HUDEP-2 (cell line): ENCODE results near the gene VWA5A.
"Not testable (repeated sequence)": the region's sequence is repeated elsewhere in the genome, so short reads cannot be mapped to it uniquely, and the experiment has no call there.

Experiments used
- DNase-seq, 76 experiments: peaks; one replicate each; lab custom pipeline; 2025; ENCODE audit not compliant: unreplicated experiment in 76 of 76; lab: John Stamatoyannopoulos, UW

Gene VWA5A

GRCh38 chr11:124153821-124154220 lies 38.6 kb downstream of the VWA5A start:
- DNase-seq = no peak

- no peak for DNase-seq
Measured at GRCh38 chr11:124159481-124159880, 44.2 kb downstream of the VWA5A start.

- DNase-seq = no peak
Measured at GRCh38 chr11:124160986-124161385, 45.7 kb downstream of the VWA5A start.

GRCh38 chr11:124167826-124168231 lies 52.6 kb downstream of the VWA5A start:
- DNase-seq = no peak

GRCh38 chr11:124168796-124169195 lies 53.5 kb downstream of the VWA5A start:
- DNase-seq = no peak

GRCh38 chr11:124170315-124170714 lies 55.1 kb downstream of the VWA5A start:
- not testable (repeated sequence) for DNase-seq

- DNase-seq = no peak
Measured at GRCh38 chr11:124170801-124171586, 55.7 kb downstream of the VWA5A start.

GRCh38 chr11:124172101-124172500 lies 56.9 kb downstream of the VWA5A start:
- no peak for DNase-seq

- DNase-seq = no peak
Measured at GRCh38 chr11:124172599-124172998, 57.3 kb downstream of the VWA5A start.

GRCh38 chr11:124174001-124174583 lies 58.8 kb downstream of the VWA5A start:
- DNase-seq = peak in 14 of 76 experiments; percentile 1 to 47 (median 13)

- no peak for DNase-seq
Measured at GRCh38 chr11:124176925-124177715, 61.9 kb downstream of the VWA5A start.

- no peak for DNase-seq
Measured at GRCh38 chr11:124179310-124179709, 64.1 kb downstream of the VWA5A start.

- no peak for DNase-seq
Measured at GRCh38 chr11:124183068-124183467, 67.8 kb downstream of the VWA5A start, which contains the start of gene OR10D3. Gene OR10D3 (plus strand): TSS chr11:124183345. CDS start chr11:124185270, 1,925 bp downstream.

- DNase-seq = peak in 29 of 76 experiments; percentile 6 to 63 (median 26)
Measured at GRCh38 chr11:124190298-124191139, 75.3 kb downstream of the VWA5A start.

- DNase-seq = no peak
Measured at GRCh38 chr11:124193221-124194010, 78.2 kb downstream of the VWA5A start.

- peak in 1 of 76 experiments; percentile 31 for DNase-seq
Measured at GRCh38 chr11:124194293-124195188, 79.3 kb downstream of the VWA5A start.

GRCh38 chr11:124195189-124195734 lies 80.0 kb downstream of the VWA5A start:
- peak in 66 of 76 experiments; percentile 7 to 81 (median 52) for DNase-seq
